22Rv1 (cell line): ENCODE measurements around the gene REPS2.

Experiments
- ZFX ChIP-seq: fragments of 450-650 bp; IDR thresholded peaks from 2 replicates; pipeline ENCODE4 v1.6.1; 2017; ENCODE audit warnings: antibody characterized with exemption, borderline replicate concordance
- TF ChIP-seq, protein P1 (sequence below): fragments of 450-650 bp; IDR thresholded peaks from 2 replicates; pipeline ENCODE4 v1.5.1; 2017; ENCODE audit warnings: mild to moderate bottlenecking

DNA sequence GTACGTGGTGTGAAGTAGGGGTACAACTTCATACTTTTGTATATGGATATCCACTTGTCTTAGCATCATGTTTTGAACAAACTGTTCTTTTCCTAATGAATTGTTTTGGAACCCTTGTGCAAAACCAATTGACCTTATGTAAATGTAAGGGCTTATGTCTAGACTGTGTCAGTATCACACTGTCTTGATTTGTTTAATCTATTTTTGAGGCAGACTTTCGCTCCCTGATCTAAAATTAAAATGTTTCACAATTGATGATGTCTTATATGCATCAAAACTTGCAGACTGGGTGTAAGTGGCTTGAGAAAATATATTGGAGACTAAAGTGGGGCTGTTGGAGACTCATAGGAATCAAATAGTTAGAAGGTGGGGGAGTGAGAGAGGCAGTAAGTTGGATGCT is 25.2 kb downstream of the REPS2 start:
- TF ChIP-seq, protein P1, sequence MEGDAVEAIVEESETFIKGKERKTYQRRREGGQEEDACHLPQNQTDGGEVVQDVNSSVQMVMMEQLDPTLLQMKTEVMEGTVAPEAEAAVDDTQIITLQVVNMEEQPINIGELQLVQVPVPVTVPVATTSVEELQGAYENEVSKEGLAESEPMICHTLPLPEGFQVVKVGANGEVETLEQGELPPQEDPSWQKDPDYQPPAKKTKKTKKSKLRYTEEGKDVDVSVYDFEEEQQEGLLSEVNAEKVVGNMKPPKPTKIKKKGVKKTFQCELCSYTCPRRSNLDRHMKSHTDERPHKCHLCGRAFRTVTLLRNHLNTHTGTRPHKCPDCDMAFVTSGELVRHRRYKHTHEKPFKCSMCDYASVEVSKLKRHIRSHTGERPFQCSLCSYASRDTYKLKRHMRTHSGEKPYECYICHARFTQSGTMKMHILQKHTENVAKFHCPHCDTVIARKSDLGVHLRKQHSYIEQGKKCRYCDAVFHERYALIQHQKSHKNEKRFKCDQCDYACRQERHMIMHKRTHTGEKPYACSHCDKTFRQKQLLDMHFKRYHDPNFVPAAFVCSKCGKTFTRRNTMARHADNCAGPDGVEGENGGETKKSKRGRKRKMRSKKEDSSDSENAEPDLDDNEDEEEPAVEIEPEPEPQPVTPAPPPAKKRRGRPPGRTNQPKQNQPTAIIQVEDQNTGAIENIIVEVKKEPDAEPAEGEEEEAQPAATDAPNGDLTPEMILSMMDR = no peak
- no peak for TF ChIP-seq ZFX
